Measurements from ENCODE around the gene ADGRV1. TPM values are rescaled to one million over a fixed set of nuclear protein-coding genes. Genes with fewer than 3 reads are reported as not detected.

ADGRV1 gene
- total and polyA plus RNA-seq, 9 of the 15 experiments (the other 6 are each of a cell fraction or from before 2014, with no cell fraction given): 21.7 to 156 (median 58.2) TPM

DNA sequence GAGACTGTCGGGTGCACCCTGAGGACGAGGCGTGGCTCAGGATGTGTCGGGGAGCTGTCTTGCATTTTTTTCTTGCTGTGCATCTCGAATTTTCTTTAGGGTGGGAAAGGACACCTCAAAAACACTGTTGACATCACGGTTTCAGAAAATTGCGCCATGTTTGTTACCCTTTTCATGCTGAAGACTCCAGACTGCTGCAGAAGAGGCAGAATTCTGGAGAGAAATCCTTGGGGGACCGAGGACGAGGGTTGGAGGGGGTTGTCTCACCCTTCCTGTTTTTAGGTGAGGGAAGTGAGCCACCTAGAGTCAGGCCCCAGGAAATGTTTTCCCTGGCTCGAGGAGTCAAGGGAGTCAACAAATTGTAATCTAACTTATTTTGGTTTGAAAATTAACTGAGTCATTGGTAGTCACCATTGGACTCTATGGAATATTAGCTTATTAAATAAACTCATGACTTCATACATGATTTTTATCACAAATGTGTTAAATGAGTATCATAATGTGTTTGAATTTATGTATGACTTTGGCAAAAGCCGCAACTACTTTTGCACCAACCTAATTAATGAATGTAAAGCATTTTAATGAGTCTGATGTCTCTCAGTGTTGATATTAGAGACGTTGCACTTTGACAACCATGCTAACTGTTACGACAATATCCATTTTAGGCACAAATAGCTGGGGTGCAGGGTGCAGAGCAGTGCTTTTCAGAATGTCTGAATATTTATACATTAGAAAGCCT is 28.5 kb upstream of the ADGRV1 start (continued):
- peak in 1 of 3 experiments; percentile 28; a peak in 1 of 6 replicates for TF ChIP-seq ZBTB11 (CRISPR knock-in tag; IDR thresholded peaks at IDR 0.05)
- no peak for TF ChIP-seq ELF1 (tag; IDR thresholded peaks at IDR 0.05)
- TF ChIP-seq NR3C1 (CRISPR knock-in tag; IDR thresholded peaks at IDR 0.05): no peak
- no peak for TF ChIP-seq NCOA4 (IDR thresholded peaks at IDR 0.05; ENCODE audit: partially characterized antibody)
- no peak for TF ChIP-seq RBM17 (IDR thresholded peaks at IDR 0.05; ENCODE audit: borderline replicate concordance, low read depth, low read length)
- no peak for TF ChIP-seq ELK3 (CRISPR knock-in tag; IDR thresholded peaks at IDR 0.05)
- 0 out of 2 replicates have a peak, but pooled peaks have one; percentile 17 for TF ChIP-seq POLR2AphosphoS5 (IDR thresholded peaks at IDR 0.05; ENCODE audit: control insufficient read depth, insufficient read depth, low read depth, low read length)
- TF ChIP-seq, protein P1, sequence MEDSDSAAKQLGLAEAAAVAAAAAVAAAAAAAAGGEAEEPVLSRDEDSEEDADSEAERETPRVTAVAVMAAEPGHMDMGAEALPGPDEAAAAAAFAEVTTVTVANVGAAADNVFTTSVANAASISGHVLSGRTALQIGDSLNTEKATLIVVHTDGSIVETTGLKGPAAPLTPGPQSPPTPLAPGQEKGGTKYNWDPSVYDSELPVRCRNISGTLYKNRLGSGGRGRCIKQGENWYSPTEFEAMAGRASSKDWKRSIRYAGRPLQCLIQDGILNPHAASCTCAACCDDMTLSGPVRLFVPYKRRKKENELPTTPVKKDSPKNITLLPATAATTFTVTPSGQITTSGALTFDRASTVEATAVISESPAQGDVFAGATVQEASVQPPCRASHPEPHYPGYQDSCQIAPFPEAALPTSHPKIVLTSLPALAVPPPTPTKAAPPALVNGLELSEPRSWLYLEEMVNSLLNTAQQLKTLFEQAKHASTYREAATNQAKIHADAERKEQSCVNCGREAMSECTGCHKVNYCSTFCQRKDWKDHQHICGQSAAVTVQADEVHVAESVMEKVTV (CRISPR knock-in tag; IDR thresholded peaks at IDR 0.05): peak; percentile 68
- TF ChIP-seq BRD9 (IDR thresholded peaks at IDR 0.05; ENCODE audit: low read depth, partially characterized antibody): peak; percentile 97
- TF ChIP-seq THRAP3 (IDR thresholded peaks at IDR 0.05; ENCODE audit: borderline replicate concordance): no peak
- TF ChIP-seq LARP7 (IDR thresholded peaks at IDR 0.05): no peak
- TF ChIP-seq BCOR (IDR thresholded peaks at IDR 0.05): no peak
- no peak for TF ChIP-seq NRF1 (conservative IDR thresholded peaks at IDR 0.05 in 1 of 2, IDR thresholded peaks at IDR 0.05 in 1 of 2)
- TF ChIP-seq TCF7 (IDR thresholded peaks at IDR 0.05; ENCODE audit: borderline replicate concordance): no peak
- TF ChIP-seq EGR1 (conservative IDR thresholded peaks at IDR 0.05): no peak
- no peak for TF ChIP-seq CBFB (CRISPR knock-in tag; IDR thresholded peaks at IDR 0.05)
- no peak for TF ChIP-seq ZNF224 (CRISPR knock-in tag; IDR thresholded peaks at IDR 0.05)
- TF ChIP-seq, protein P2, sequence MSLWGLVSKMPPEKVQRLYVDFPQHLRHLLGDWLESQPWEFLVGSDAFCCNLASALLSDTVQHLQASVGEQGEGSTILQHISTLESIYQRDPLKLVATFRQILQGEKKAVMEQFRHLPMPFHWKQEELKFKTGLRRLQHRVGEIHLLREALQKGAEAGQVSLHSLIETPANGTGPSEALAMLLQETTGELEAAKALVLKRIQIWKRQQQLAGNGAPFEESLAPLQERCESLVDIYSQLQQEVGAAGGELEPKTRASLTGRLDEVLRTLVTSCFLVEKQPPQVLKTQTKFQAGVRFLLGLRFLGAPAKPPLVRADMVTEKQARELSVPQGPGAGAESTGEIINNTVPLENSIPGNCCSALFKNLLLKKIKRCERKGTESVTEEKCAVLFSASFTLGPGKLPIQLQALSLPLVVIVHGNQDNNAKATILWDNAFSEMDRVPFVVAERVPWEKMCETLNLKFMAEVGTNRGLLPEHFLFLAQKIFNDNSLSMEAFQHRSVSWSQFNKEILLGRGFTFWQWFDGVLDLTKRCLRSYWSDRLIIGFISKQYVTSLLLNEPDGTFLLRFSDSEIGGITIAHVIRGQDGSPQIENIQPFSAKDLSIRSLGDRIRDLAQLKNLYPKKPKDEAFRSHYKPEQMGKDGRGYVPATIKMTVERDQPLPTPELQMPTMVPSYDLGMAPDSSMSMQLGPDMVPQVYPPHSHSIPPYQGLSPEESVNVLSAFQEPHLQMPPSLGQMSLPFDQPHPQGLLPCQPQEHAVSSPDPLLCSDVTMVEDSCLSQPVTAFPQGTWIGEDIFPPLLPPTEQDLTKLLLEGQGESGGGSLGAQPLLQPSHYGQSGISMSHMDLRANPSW (CRISPR knock-in tag; IDR thresholded peaks at IDR 0.05): 0 out of 2 replicates have a peak, but pooled peaks have one; percentile 56
- no peak for TF ChIP-seq RBFOX2 (IDR thresholded peaks at IDR 0.05; ENCODE audit: low read depth, low read length)
- TF ChIP-seq ARHGAP35 (IDR thresholded peaks at IDR 0.05; ENCODE audit: partially characterized antibody): no peak

Data from K562 (cell line).